HepG2 (cell line): ENCODE data around the gene ALPK3. TPM values are rescaled to one million over a fixed set of nuclear protein-coding genes. Genes with fewer than 3 reads are reported as not detected.

Source experiments
- ADNP ChIP-seq: sonication (generic); formaldehyde crosslinking; IDR thresholded peaks from 2 replicates; pipeline ENCODE4 v1.4.0; 2020; ENCODE audit warnings: missing genetic modification reagents
- ARNT2 ChIP-seq: sonication (generic); formaldehyde crosslinking; IDR thresholded peaks from 2 replicates; pipeline ENCODE4 v1.8.0; 2022; ENCODE audit warnings: mild to moderate bottlenecking, low read depth, missing genetic modification reagents, moderate library complexity
- ASH2L ChIP-seq: fragments of 300-600, 200-600 bp; sonication (generic); IDR thresholded peaks from 2 replicates; pipeline ENCODE4 v1.7.0; 2017; ENCODE audit warnings: low read depth, mild to moderate bottlenecking, moderate library complexity, mixed read lengths, low read length; ENCODE audit not compliant: insufficient read length
- CEBPB ChIP-seq: IDR thresholded peaks from 2 replicates; pipeline ENCODE4 v1.6.1; 2011; ENCODE audit warnings: low read depth, low read length, improper control_type of control experiment, borderline replicate concordance
- CERS6 ChIP-seq: sonication (generic); formaldehyde crosslinking; IDR thresholded peaks from 2 replicates; pipeline ENCODE4 v1.5.0; 2020; ENCODE audit warnings: missing genetic modification reagents
- EHMT2 ChIP-seq: fragments of 200-600 bp; sonication (generic); IDR thresholded peaks from 2 replicates; pipeline ENCODE4 v1.7.0; 2017; ENCODE audit warnings: antibody characterized with exemption, low read depth, low read length, borderline replicate concordance
- ELF4 ChIP-seq: sonication (generic); formaldehyde crosslinking; IDR thresholded peaks from 2 replicates; pipeline ENCODE4 v1.5.0; 2020; ENCODE audit warnings: missing genetic modification reagents, mild to moderate bottlenecking, moderate library complexity, borderline replicate concordance
- ERF ChIP-seq: IDR thresholded peaks from 2 replicates; pipeline ENCODE4 v1.6.1; 2018; ENCODE audit warnings: missing biosample characterization, missing genetic modification reagents
- HHEX ChIP-seq: IDR thresholded peaks from 2 replicates; pipeline ENCODE4 v1.6.1; 2016; ENCODE audit warnings: control low read depth
- KAT2B ChIP-seq: fragments of 150-350 bp; IDR thresholded peaks from 2 replicates; pipeline ENCODE4 v1.6.1; 2014; ENCODE audit warnings: low read depth, low read length, borderline replicate concordance
- NBN ChIP-seq: fragments of 450-650 bp; conservative IDR thresholded peaks from 2 replicates; pipeline ENCODE4 v1.6.1; 2017
- PAF1 ChIP-seq: IDR thresholded peaks from 2 replicates; pipeline ENCODE4 v1.6.1; 2016; ENCODE audit warnings: missing genetic modification reagents, missing compliant biosample characterization
- RBAK ChIP-seq: sonication (generic); formaldehyde crosslinking; IDR thresholded peaks from 2 replicates; pipeline ENCODE4 v1.5.1; 2020; ENCODE audit warnings: mild to moderate bottlenecking, missing genetic modification reagents
- RBM39 ChIP-seq: fragments of 200-400 bp; formaldehyde crosslinking; IDR thresholded peaks from one replicate; pipeline ENCODE4 v1.6.1; 2018; ENCODE audit warnings: antibody characterized with exemption, mild to moderate bottlenecking, low read depth, low read length; ENCODE audit not compliant: poor library complexity, severe bottlenecking
- RORA ChIP-seq: sonication (generic); formaldehyde crosslinking; IDR thresholded peaks from 2 replicates; pipeline ENCODE4 v1.5.0; 2020; ENCODE audit warnings: mild to moderate bottlenecking, missing genetic modification reagents, moderate library complexity
- YY1 ChIP-seq: IDR thresholded peaks from 2 replicates; pipeline ENCODE4 v1.6.1; 2011; ENCODE audit warnings: low read length, low read depth, moderate library complexity, mild to moderate bottlenecking; ENCODE audit not compliant: insufficient read depth, insufficient replicate concordance
- ZNF20 ChIP-seq: sonication (generic); formaldehyde crosslinking; IDR thresholded peaks from 2 replicates; pipeline ENCODE4 v1.4.0; 2020; ENCODE audit warnings: mild to moderate bottlenecking, moderate library complexity, missing genetic modification reagents
- ZNF317 ChIP-seq: sonication (generic); formaldehyde crosslinking; IDR thresholded peaks from 2 replicates; pipeline ENCODE4 v1.5.0; 2020; ENCODE audit warnings: mild to moderate bottlenecking, missing genetic modification reagents
- ZNF710 ChIP-seq: sonication (generic); formaldehyde crosslinking; IDR thresholded peaks from 2 replicates; pipeline ENCODE4 v1.5.0; 2020; ENCODE audit warnings: mild to moderate bottlenecking, missing genetic modification reagents, borderline replicate concordance
- ZNF713 ChIP-seq: sonication (generic); formaldehyde crosslinking; IDR thresholded peaks from 2 replicates; pipeline ENCODE4 v1.4.0; 2020; ENCODE audit warnings: mild to moderate bottlenecking, missing genetic modification reagents
- ZNF792 ChIP-seq: IDR thresholded peaks from 2 replicates; pipeline ENCODE4 v1.6.1; 2016
- polyA plus RNA-seq, 8 experiments: library from polyadenylated mRNA; depleted of rRNA in 3 of 8; stranded (reverse) in 7 of 8; unstranded in 1 of 8; fragments of >200 nt; fragmentation: Illumina TruSeq in 4 of 8; extraction: Trizol in 4 of 8; gene quantifications; 2 replicates each; pipeline versions ENCODE4 v1.2.1 to v1.2.3, GENCODE V29; 2011 to 2016; ENCODE audit warnings: low read depth in 4 of 8, missing spikeins in 1 of 8, mixed read lengths in 1 of 8; ENCODE audit not compliant: insufficient read depth in 1 of 8
- total RNA-seq, 5 experiments: library from RNA; depleted of rRNA; stranded (reverse); fragments of >200 nt; fragmentation: Illumina TruSeq; extraction: Trizol; gene quantifications; 2 replicates each; pipeline ENCODE4 v1.2.3, GENCODE V29; 2016; ENCODE audit warnings: low read depth in 1 of 5
- TF ChIP-seq, protein P1 (sequence below): sonication (generic); formaldehyde crosslinking; IDR thresholded peaks from 2 replicates; pipeline ENCODE4 v1.5.1; 2020; ENCODE audit warnings: missing genetic modification reagents, mild to moderate bottlenecking, borderline replicate concordance
- TF ChIP-seq, protein P2 (sequence below): sonication (generic); formaldehyde crosslinking; IDR thresholded peaks from 2 replicates; pipeline ENCODE4 v1.9.0; 2021; ENCODE audit warnings: missing genetic modification reagents, borderline replicate concordance
- TF ChIP-seq, protein P3 (sequence below): sonication (generic); formaldehyde crosslinking; IDR thresholded peaks from 2 replicates; pipeline ENCODE4 v1.5.0; 2020; ENCODE audit warnings: missing genetic modification reagents, mild to moderate bottlenecking, borderline replicate concordance

Gene ALPK3
- total and polyA plus RNA-seq, 2 of the 13 experiments (the other 11 are each of a cell fraction or from before 2014, with no cell fraction given) = 0.04 to 0.42 TPM

GRCh38 chr15:84908564-84908963, 91.4 kb downstream of the ALPK3 start (continued):
- TF ChIP-seq, protein P1, sequence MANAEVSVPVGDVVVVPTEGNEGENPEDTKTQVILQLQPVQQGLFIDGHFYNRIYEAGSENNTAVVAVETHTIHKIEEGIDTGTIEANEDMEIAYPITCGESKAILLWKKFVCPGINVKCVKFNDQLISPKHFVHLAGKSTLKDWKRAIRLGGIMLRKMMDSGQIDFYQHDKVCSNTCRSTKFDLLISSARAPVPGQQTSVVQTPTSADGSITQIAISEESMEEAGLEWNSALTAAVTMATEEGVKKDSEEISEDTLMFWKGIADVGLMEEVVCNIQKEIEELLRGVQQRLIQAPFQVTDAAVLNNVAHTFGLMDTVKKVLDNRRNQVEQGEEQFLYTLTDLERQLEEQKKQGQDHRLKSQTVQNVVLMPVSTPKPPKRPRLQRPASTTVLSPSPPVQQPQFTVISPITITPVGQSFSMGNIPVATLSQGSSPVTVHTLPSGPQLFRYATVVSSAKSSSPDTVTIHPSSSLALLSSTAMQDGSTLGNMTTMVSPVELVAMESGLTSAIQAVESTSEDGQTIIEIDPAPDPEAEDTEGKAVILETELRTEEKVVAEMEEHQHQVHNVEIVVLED = no peak
- no peak for TF ChIP-seq ADNP
- TF ChIP-seq CERS6 (CRISPR knock-in tag) = no peak
- TF ChIP-seq ZNF713 = no peak
- TF ChIP-seq KAT2B = no peak
- TF ChIP-seq RORA (CRISPR knock-in tag) = no peak
- no peak for TF ChIP-seq ZNF20 (CRISPR knock-in tag)
- TF ChIP-seq ARNT2 (CRISPR knock-in tag) = no peak
- TF ChIP-seq, protein P2, sequence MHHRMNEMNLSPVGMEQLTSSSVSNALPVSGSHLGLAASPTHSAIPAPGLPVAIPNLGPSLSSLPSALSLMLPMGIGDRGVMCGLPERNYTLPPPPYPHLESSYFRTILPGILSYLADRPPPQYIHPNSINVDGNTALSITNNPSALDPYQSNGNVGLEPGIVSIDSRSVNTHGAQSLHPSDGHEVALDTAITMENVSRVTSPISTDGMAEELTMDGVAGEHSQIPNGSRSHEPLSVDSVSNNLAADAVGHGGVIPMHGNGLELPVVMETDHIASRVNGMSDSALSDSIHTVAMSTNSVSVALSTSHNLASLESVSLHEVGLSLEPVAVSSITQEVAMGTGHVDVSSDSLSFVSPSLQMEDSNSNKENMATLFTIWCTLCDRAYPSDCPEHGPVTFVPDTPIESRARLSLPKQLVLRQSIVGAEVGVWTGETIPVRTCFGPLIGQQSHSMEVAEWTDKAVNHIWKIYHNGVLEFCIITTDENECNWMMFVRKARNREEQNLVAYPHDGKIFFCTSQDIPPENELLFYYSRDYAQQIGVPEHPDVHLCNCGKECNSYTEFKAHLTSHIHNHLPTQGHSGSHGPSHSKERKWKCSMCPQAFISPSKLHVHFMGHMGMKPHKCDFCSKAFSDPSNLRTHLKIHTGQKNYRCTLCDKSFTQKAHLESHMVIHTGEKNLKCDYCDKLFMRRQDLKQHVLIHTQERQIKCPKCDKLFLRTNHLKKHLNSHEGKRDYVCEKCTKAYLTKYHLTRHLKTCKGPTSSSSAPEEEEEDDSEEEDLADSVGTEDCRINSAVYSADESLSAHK = no peak
- TF ChIP-seq YY1 = no peak
- no peak for TF ChIP-seq ASH2L
- no peak for TF ChIP-seq NBN
- no peak for TF ChIP-seq PAF1
- TF ChIP-seq ZNF317 (CRISPR knock-in tag) = no peak
- TF ChIP-seq CEBPB = no peak
- no peak for TF ChIP-seq HHEX
- TF ChIP-seq EHMT2 = no peak
- TF ChIP-seq ELF4 (CRISPR knock-in tag) = no peak
- no peak for TF ChIP-seq ZNF792 (CRISPR knock-in tag)
- TF ChIP-seq, protein P3, sequence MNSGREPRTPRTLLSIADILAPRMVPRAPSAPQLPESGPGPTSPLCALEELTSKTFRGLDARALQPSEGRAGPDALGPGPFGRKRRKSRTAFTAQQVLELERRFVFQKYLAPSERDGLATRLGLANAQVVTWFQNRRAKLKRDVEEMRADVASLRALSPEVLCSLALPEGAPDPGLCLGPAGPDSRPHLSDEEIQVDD = no peak
- 0 out of 2 replicates have a peak, but pooled peaks have one; percentile 16 for TF ChIP-seq ZNF710 (CRISPR knock-in tag)
- TF ChIP-seq RBM39 = no peak
- no peak for TF ChIP-seq ERF (CRISPR knock-in tag)
- peak; percentile 14; the same call in 1 of the 2 replicates for TF ChIP-seq RBAK
